ENCODE measurements around the gene PRAME. TPM values are rescaled to one million over a fixed set of nuclear protein-coding genes. Genes with fewer than 3 reads are reported as not detected.

PRAME gene
- total RNA-seq, 1 donor from 2014 or later: not detected

DNA sequence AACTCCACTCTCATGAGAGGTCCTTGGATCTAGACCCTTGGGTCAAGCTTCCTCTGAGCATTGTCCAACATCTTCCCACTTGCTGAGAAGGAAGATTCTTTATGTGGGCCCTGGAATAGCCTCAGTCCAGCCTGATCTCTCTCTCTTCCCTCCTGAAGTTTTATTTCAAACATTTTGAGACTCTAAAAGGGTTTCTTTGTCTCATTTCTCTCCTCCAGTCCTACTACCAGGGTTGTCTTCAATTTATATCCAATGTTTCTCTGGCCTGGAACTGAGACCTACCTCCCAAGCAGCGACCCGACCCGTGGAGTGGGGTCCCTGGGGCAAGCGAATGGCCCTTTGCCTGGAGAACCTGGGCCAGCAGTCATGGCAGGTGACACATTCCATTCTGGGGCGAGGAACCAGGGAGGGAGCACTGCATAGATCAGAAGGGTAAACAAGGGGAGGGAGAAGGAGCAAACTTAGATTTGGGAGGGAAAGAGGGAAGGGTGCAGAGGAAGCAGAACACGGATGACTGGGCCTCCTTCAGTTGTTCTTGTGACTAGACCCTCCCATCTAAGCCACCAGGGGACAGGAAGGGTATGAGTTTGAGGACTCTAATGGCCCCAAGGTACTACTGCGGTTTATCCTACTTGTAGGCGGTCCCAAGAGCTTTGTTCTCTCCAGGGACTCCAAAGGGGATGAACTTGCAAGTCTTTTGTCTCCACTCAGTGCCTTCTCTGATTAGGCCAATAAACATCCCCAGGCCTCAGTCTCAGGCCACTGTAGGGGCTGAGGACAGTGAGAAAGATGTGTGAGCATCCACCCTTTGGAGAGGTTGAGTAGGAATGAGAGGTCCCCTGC lies 14.2 kb upstream of the PRAME start:
- Histone ChIP-seq H3K27me3 (ENCODE audit: insufficient read depth, low read length) (peaks cover 4% of the 10 kb centered on the region), H3K4me1 (ENCODE audit: insufficient read depth, low read length) (no peaks in the 10 kb centered on the region), H3K79me2 (ENCODE audit: insufficient read depth, low read length) (no peaks in the 10 kb centered on the region), H3K9ac (ENCODE audit: low read length) (no peak overlapping the region), H3K9me3 (ENCODE audit: insufficient read depth, low read depth, low read length) (no peaks in the 10 kb centered on the region), H3K4me3 (ENCODE audit: insufficient read depth, low read depth, low read length) (no peak overlapping the region), H3K4me2 (ENCODE audit: low read length) (no peak overlapping the region), H4K20me1 (ENCODE audit: insufficient read depth, low read length) (no peaks in the 10 kb centered on the region), H3K36me3 (ENCODE audit: insufficient read depth, low read length) (no peaks in the 10 kb centered on the region), H3K27ac (ENCODE audit: low read depth, low read length) (no peak overlapping the region), H2AFZ (ENCODE audit: low read depth, low read length) (no peak overlapping the region)
- Mint-ChIP-seq H3K9me3 (ENCODE audit: unreplicated experiment) (no peaks in the 10 kb centered on the region), H3K27me3 (ENCODE audit: low read depth, unreplicated experiment) (peaks cover 89% of the 10 kb centered on the region), H3K27ac (ENCODE audit: unreplicated experiment) (no peak overlapping the region), H3K4me1 (ENCODE audit: low read depth, unreplicated experiment) (no peaks in the 10 kb centered on the region), H3K4me3 (ENCODE audit: unreplicated experiment) (no peak overlapping the region), H3K36me3 (ENCODE audit: low read depth, unreplicated experiment) (no peaks in the 10 kb centered on the region)
- DNase-seq (ENCODE audit: low read depth) (no peak), FAIRE-seq (no peak)
- TF ChIP-seq, protein P1, sequence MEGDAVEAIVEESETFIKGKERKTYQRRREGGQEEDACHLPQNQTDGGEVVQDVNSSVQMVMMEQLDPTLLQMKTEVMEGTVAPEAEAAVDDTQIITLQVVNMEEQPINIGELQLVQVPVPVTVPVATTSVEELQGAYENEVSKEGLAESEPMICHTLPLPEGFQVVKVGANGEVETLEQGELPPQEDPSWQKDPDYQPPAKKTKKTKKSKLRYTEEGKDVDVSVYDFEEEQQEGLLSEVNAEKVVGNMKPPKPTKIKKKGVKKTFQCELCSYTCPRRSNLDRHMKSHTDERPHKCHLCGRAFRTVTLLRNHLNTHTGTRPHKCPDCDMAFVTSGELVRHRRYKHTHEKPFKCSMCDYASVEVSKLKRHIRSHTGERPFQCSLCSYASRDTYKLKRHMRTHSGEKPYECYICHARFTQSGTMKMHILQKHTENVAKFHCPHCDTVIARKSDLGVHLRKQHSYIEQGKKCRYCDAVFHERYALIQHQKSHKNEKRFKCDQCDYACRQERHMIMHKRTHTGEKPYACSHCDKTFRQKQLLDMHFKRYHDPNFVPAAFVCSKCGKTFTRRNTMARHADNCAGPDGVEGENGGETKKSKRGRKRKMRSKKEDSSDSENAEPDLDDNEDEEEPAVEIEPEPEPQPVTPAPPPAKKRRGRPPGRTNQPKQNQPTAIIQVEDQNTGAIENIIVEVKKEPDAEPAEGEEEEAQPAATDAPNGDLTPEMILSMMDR (IDR thresholded peaks at IDR 0.05; ENCODE audit: insufficient read depth, low read depth, low read length): no peak
- TF ChIP-seq EZH2 (IDR thresholded peaks at IDR 0.05; ENCODE audit: insufficient read depth, low read length): no peak

DNA sequence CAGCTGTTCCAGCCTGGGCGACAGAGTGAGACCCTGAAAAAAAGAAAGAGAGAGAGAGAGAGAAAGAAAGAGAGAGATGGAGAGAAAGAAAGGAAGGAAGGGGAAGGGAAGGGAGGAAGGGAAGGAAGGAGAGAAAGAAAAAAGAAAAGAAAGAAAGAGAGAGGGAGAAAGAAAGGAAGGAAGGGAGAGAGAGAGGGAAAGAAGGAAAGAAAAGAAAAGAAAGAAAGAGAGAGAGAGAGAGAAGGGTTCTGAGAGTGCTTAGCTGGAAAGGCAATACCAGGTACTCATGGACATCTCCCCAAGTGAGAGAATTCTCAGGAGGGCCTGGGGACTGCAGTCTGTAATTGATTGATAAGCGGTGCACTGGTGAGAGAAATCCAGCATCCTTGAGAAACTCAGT lies 12.8 kb upstream of the PRAME start:
- Histone ChIP-seq H3K36me3 (ENCODE audit: insufficient read depth, low read length) (no peaks in the 10 kb centered on the region), H3K4me2 (ENCODE audit: low read length) (no peak overlapping the region), H3K27ac (ENCODE audit: low read depth, low read length) (no peak overlapping the region), H3K9me3 (ENCODE audit: insufficient read depth, low read depth, low read length) (no peaks in the 10 kb centered on the region), H3K9ac (ENCODE audit: low read length) (no peak overlapping the region), H2AFZ (ENCODE audit: low read depth, low read length) (no peak overlapping the region), H3K79me2 (ENCODE audit: insufficient read depth, low read length) (no peaks in the 10 kb centered on the region), H3K4me3 (ENCODE audit: insufficient read depth, low read depth, low read length) (no peak overlapping the region), H4K20me1 (ENCODE audit: insufficient read depth, low read length) (no peaks in the 10 kb centered on the region), H3K4me1 (ENCODE audit: insufficient read depth, low read length) (no peaks in the 10 kb centered on the region), H3K27me3 (ENCODE audit: insufficient read depth, low read length) (peaks cover 6% of the 10 kb centered on the region)
- TF ChIP-seq, protein P1 (IDR thresholded peaks at IDR 0.05; ENCODE audit: insufficient read depth, low read depth, low read length): no peak
- TF ChIP-seq EZH2 (IDR thresholded peaks at IDR 0.05; ENCODE audit: insufficient read depth, low read length): no peak
- Mint-ChIP-seq H3K27me3 (ENCODE audit: low read depth, unreplicated experiment) (peaks cover 88% of the 10 kb centered on the region), H3K4me1 (ENCODE audit: low read depth, unreplicated experiment) (no peaks in the 10 kb centered on the region), H3K9me3 (ENCODE audit: unreplicated experiment) (no peaks in the 10 kb centered on the region), H3K36me3 (ENCODE audit: low read depth, unreplicated experiment) (no peaks in the 10 kb centered on the region), H3K27ac (ENCODE audit: unreplicated experiment) (no peak overlapping the region), H3K4me3 (ENCODE audit: unreplicated experiment) (no peak overlapping the region)
- FAIRE-seq: no peak
- DNase-seq (ENCODE audit: low read depth): no peak

DNA sequence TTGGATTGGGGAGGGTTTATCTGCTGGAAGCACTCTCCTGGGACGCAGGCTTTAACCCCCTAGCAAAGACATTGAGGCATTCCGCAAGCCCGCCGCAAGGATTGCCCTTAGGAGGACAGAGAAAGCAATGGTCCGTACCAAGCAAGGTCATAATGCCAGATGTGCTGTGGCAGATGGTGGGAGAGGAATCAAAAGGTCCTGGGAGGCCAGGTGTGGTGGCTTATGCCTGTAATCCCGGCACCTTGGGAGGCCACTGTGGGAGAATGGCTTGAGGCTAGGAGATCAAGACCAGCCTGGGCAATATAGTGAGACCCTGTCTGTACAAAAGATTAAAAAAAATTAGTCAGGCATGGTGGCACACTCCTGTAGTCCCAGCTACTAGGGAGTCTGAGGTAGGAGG lies 12.4 kb upstream of the PRAME start:
- H3K4me3 ChIP-seq (ENCODE audit: insufficient read depth, low read depth, low read length): no peak overlapping the region
- Mint-ChIP-seq H3K27me3 (ENCODE audit: low read depth, unreplicated experiment) (peaks cover 90% of the 10 kb centered on the region), H3K27ac (ENCODE audit: unreplicated experiment) (no peak overlapping the region), H3K4me3 (ENCODE audit: unreplicated experiment) (no peak overlapping the region), H3K9me3 (ENCODE audit: unreplicated experiment) (no peaks in the 10 kb centered on the region), H3K4me1 (ENCODE audit: low read depth, unreplicated experiment) (no peaks in the 10 kb centered on the region), H3K36me3 (ENCODE audit: low read depth, unreplicated experiment) (no peaks in the 10 kb centered on the region)
- H3K4me1 ChIP-seq (ENCODE audit: insufficient read depth, low read length): no peaks in the 10 kb centered on the region
- H3K4me2 ChIP-seq (ENCODE audit: low read length): no peak overlapping the region
- peaks cover 6% of the 10 kb centered on the region for H3K27me3 ChIP-seq (ENCODE audit: insufficient read depth, low read length)
- H3K9ac ChIP-seq (ENCODE audit: low read length): no peak overlapping the region
- FAIRE-seq (no peak), DNase-seq (ENCODE audit: low read depth) (no peak)
- H3K27ac ChIP-seq (ENCODE audit: low read depth, low read length): no peak overlapping the region
- H3K36me3 ChIP-seq (ENCODE audit: insufficient read depth, low read length): no peaks in the 10 kb centered on the region
- no peaks in the 10 kb centered on the region for H3K9me3 ChIP-seq (ENCODE audit: insufficient read depth, low read depth, low read length)
- no peak overlapping the region for H2AFZ ChIP-seq (ENCODE audit: low read depth, low read length)
- TF ChIP-seq, protein P1 (IDR thresholded peaks at IDR 0.05; ENCODE audit: insufficient read depth, low read depth, low read length): no peak
- TF ChIP-seq EZH2 (IDR thresholded peaks at IDR 0.05; ENCODE audit: insufficient read depth, low read length): no peak
- no peaks in the 10 kb centered on the region for H3K79me2 ChIP-seq (ENCODE audit: insufficient read depth, low read length)
- no peaks in the 10 kb centered on the region for H4K20me1 ChIP-seq (ENCODE audit: insufficient read depth, low read length)

Data from astrocyte (in vitro differentiated cells and primary cell).